ENCODE results near the gene OLFML2A. TPM values are rescaled to one million over a fixed set of nuclear protein-coding genes. Genes with fewer than 3 reads are reported as not detected.

OLFML2A gene
- polyA plus RNA-seq, 3 donors = 0.03 to 0.25 TPM; not detected in 1

DNA sequence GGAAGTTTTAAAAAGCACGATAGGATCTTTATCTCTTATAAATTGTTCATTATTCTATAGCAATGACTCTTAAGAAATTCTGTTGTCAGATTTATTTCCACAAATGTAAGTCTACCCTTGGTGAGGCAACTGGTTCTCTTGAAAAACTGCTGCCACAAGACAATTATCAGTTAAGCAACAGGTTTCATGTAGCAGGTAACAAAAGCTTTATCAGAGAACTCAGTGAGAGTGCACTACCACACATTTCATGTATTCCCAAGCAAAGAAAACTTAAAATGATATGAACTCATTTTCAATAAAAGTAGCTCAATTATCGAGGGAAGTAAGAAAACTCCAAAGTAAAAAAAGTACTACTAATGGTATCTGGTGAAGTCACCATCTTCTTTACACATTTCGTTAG lies 15.2 kb upstream of the OLFML2A start:
- WGBS (ENCODE audit: insufficient coverage) = no CpG with 5 or more reads among the region's 3 CpGs
- Mint-ChIP-seq H3K36me3 (no peaks in the 10 kb centered on the region), H3K9me3 (no peaks in the 10 kb centered on the region), H3K4me3 (no peak overlapping the region), H3K27ac (no peak overlapping the region), H3K27me3 (ENCODE audit: low read depth in 3 of 3) (no peaks in the 10 kb centered on the region), H3K4me1 (peaks cover 68% of the 10 kb centered on the region)
- peaks cover 62% of the 10 kb centered on the region for H3K79me2 ChIP-seq (ENCODE audit: insufficient read depth, low read length)
- H3K4me1 ChIP-seq (ENCODE audit: control insufficient read depth in 1 of 2, insufficient read depth in 2 of 2, low read length in 2 of 2) = peaks cover 29 to 51% of the 10 kb centered on the region in 2 donors
- no peaks in the 10 kb centered on the region for H3K27me3 ChIP-seq (ENCODE audit: control insufficient read depth in 2 of 2, insufficient read depth in 2 of 2, low read length in 2 of 2)
- no peaks in the 10 kb centered on the region for H3K36me3 ChIP-seq (replicated peaks in 1 of 2; ENCODE audit: control insufficient read depth in 1 of 2, insufficient read depth in 2 of 2, low read length in 2 of 2)
- H3K4me3 ChIP-seq (replicated peaks in 1 of 3; ENCODE audit: low read depth in 2 of 3, low read length in 3 of 3) = no peak overlapping the region
- no peaks in the 10 kb centered on the region for H3K9me3 ChIP-seq (replicated peaks in 1 of 2; ENCODE audit: control insufficient read depth in 1 of 2, insufficient read depth in 1 of 2, low read length in 2 of 2)
- H2AFZ ChIP-seq (ENCODE audit: insufficient read depth, low read depth, low read length, poor library complexity, severe bottlenecking) = no peak overlapping the region
- DNase-seq = no peak
- TF ChIP-seq, protein P1, sequence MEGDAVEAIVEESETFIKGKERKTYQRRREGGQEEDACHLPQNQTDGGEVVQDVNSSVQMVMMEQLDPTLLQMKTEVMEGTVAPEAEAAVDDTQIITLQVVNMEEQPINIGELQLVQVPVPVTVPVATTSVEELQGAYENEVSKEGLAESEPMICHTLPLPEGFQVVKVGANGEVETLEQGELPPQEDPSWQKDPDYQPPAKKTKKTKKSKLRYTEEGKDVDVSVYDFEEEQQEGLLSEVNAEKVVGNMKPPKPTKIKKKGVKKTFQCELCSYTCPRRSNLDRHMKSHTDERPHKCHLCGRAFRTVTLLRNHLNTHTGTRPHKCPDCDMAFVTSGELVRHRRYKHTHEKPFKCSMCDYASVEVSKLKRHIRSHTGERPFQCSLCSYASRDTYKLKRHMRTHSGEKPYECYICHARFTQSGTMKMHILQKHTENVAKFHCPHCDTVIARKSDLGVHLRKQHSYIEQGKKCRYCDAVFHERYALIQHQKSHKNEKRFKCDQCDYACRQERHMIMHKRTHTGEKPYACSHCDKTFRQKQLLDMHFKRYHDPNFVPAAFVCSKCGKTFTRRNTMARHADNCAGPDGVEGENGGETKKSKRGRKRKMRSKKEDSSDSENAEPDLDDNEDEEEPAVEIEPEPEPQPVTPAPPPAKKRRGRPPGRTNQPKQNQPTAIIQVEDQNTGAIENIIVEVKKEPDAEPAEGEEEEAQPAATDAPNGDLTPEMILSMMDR (IDR thresholded peaks at IDR 0.05) = no peak
- no peak overlapping the region for H3K27ac ChIP-seq (ENCODE audit: low read depth in 1 of 2, low read length in 2 of 2)
- H3K4me2 ChIP-seq (replicated peaks; ENCODE audit: extremely low read depth, low read length, poor library complexity, severe bottlenecking) = no peak overlapping the region
- no peaks in the 10 kb centered on the region for H4K20me1 ChIP-seq (ENCODE audit: insufficient read depth, low read length)
- no peak overlapping the region for H3K9ac ChIP-seq (ENCODE audit: insufficient read depth, low read length, poor library complexity, severe bottlenecking)
- intact Hi-C loops (cut with micrococcal nuclease) = no loop called here

DNA sequence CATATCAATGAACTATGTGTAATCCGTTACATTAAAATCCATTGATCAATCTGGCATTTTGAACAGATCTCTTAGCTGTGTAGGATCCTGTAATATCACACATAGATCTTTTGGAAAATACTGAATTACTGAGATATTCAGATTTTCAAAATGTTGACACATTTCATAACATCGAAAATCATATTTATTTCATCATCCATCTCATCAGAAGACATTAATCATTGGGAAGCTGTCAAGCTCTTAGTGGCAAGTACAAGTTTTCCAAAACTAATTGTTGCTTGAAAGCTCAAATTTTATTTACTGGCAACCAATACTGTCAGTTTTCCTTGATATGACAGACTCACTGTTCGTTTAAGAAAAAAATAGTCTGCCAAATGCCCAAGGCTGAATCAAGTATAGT lies 14.3 kb upstream of the OLFML2A start:
- no CpG with 5 or more reads among the region's 3 CpGs for WGBS (ENCODE audit: insufficient coverage)
- Histone ChIP-seq H3K4me1 (ENCODE audit: control insufficient read depth in 1 of 2, insufficient read depth in 2 of 2, low read length in 2 of 2) (peaks cover 25 to 51% of the 10 kb centered on the region in 2 donors), H3K9me3 (replicated peaks in 1 of 2; ENCODE audit: control insufficient read depth in 1 of 2, insufficient read depth in 1 of 2, low read length in 2 of 2) (no peaks in the 10 kb centered on the region), H3K79me2 (ENCODE audit: insufficient read depth, low read length) (peaks cover 62% of the 10 kb centered on the region), H3K9ac (ENCODE audit: insufficient read depth, low read length, poor library complexity, severe bottlenecking) (no peak overlapping the region), H3K36me3 (replicated peaks in 1 of 2; ENCODE audit: control insufficient read depth in 1 of 2, insufficient read depth in 2 of 2, low read length in 2 of 2) (no peaks in the 10 kb centered on the region), H3K27me3 (ENCODE audit: control insufficient read depth in 2 of 2, insufficient read depth in 2 of 2, low read length in 2 of 2) (no peaks in the 10 kb centered on the region), H2AFZ (ENCODE audit: insufficient read depth, low read depth, low read length, poor library complexity, severe bottlenecking) (no peak overlapping the region), H3K4me3 (replicated peaks in 1 of 3; ENCODE audit: low read depth in 2 of 3, low read length in 3 of 3) (no peak overlapping the region), H3K27ac (ENCODE audit: low read depth in 1 of 2, low read length in 2 of 2) (no peak overlapping the region), H3K4me2 (replicated peaks; ENCODE audit: extremely low read depth, low read length, poor library complexity, severe bottlenecking) (no peak overlapping the region), H4K20me1 (ENCODE audit: insufficient read depth, low read length) (no peaks in the 10 kb centered on the region)
- no peak overlapping the region for H3K27ac Mint-ChIP-seq
- H3K9me3 Mint-ChIP-seq = no peaks in the 10 kb centered on the region
- no peak for DNase-seq
- H3K4me3 Mint-ChIP-seq = no peak overlapping the region
- peaks cover 67% of the 10 kb centered on the region for H3K4me1 Mint-ChIP-seq
- TF ChIP-seq, protein P1 (IDR thresholded peaks at IDR 0.05) = no peak
- no peaks in the 10 kb centered on the region for H3K36me3 Mint-ChIP-seq
- intact Hi-C loops (cut with micrococcal nuclease) = no loop called here
- no peaks in the 10 kb centered on the region for H3K27me3 Mint-ChIP-seq (ENCODE audit: low read depth in 3 of 3)
